K562 (cell line): ENCODE data around the gene ZNF800. TPM values are rescaled to one million over a fixed set of nuclear protein-coding genes. Genes with fewer than 3 reads are reported as not detected.

Source experiments
- ATAC-seq: fragments of 200-7000 bp; cut with Tn5 transposase; 3 replicates; pipeline ENCODE4 v1.9.1; 2020; ENCODE audit warnings: moderate library complexity
- BruUV-seq: library from RNA; stranded (reverse); fragments of 400-500 nt; replicated peaks from 2 replicates; lab custom pipeline; 2021; lab: Mats Ljungman, UMichigan
- CTCF ChIA-PET: fragments of 300-600 bp; formaldehyde crosslinking; extraction: SDS; loops from one replicate; lab custom pipeline; 2021; ENCODE audit warnings: low intra/inter-chr PET ratio; lab: Yijun Ruan, JAX
- POLR2A ChIA-PET: fragments of 300-600, 350-650 bp; sonication (Branson Sonifier 250); formaldehyde crosslinking; extraction: SDS; loops from one replicate; lab custom pipeline; 2021; ENCODE audit warnings: antibody characterized with exemption, inconsistent platforms; lab: Yijun Ruan, JAX
- DNase-seq, 4 experiments: peaks; one replicate each; pipeline versions ENCODE4 v3.0.0 to v3.0.0-alpha.2; 2011 to 2018; ENCODE audit warnings: low spot score in 3 of 4, mixed read lengths in 3 of 4; ENCODE audit errors: extremely low read depth in 1 of 4
- FAIRE-seq: peaks from 2 replicates; lab custom pipeline; 2011; peaks lifted over from hg19 to GRCh38; lab: Jason Lieb, UNC
- H2AFZ ChIP-seq: 2 replicates; pipeline ENCODE4 v1.6.0; 2011; ENCODE audit warnings: low read depth, low read length, control low read depth, inconsistent platforms
- H3K27ac ChIP-seq: fragments of 200-600 bp; 3 replicates; pipeline ENCODE4 v1.8.0; 2011; ENCODE audit warnings: low read depth, mild to moderate bottlenecking, control low read depth, inconsistent platforms, low read length, moderate library complexity, mixed read lengths; ENCODE audit errors: extremely low read depth
- H3K27me3 ChIP-seq, 2 experiments: fragments of 300-600 bp in 1 of 2; 2 replicates in 1 of 2; 3 replicates in 1 of 2; pipeline versions ENCODE4 v1.6.0 to v1.8.0; 2011; ENCODE audit warnings: inconsistent platforms in 2 of 2, low read length in 2 of 2, mild to moderate bottlenecking in 1 of 2, mixed read lengths in 1 of 2, moderate library complexity in 1 of 2; ENCODE audit not compliant: control insufficient read depth in 2 of 2, insufficient read depth in 2 of 2
- H3K36me3 ChIP-seq: fragments of 300-600 bp; 3 replicates; pipeline ENCODE4 v1.8.0; 2011; ENCODE audit warnings: mild to moderate bottlenecking, low read length, inconsistent platforms; ENCODE audit not compliant: control insufficient read depth, insufficient read depth
- H3K4me1 ChIP-seq, 2 experiments: fragments of 200-600 bp in 1 of 2; replicated peaks in 1 of 2; 2 replicates in 1 of 2; 3 replicates in 1 of 2; pipeline versions ENCODE4 v1.5.1 to v1.8.0; 2011; ENCODE audit warnings: inconsistent platforms in 2 of 2, low read length in 2 of 2, mild to moderate bottlenecking in 1 of 2, mixed read lengths in 1 of 2, moderate library complexity in 1 of 2; ENCODE audit not compliant: control insufficient read depth in 2 of 2, insufficient read depth in 2 of 2
- H3K4me2 ChIP-seq: 2 replicates; pipeline ENCODE4 v1.6.1; 2011; ENCODE audit warnings: low read length, control low read depth, inconsistent platforms, mixed read lengths; ENCODE audit not compliant: insufficient read depth
- H3K4me3 ChIP-seq: fragments of 200-600 bp; sonication (generic), shearing (Covaris generic); 2 replicates; pipeline ENCODE4 v1.5.1; 2016; ENCODE audit warnings: control low read depth, inconsistent platforms
- H3K79me2 ChIP-seq: fragments of 200-600 bp; 3 replicates; pipeline ENCODE4 v1.8.0; 2011; ENCODE audit warnings: low read length, inconsistent platforms; ENCODE audit not compliant: control insufficient read depth, insufficient read depth
- H3K9ac ChIP-seq, 2 experiments: 2 replicates each; pipeline versions ENCODE4 v1.6.0 to v1.6.1; 2011; ENCODE audit warnings: low read depth in 2 of 2, low read length in 2 of 2, control low read depth in 1 of 2, inconsistent platforms in 1 of 2, mild to moderate bottlenecking in 1 of 2, mixed read lengths in 1 of 2; ENCODE audit not compliant: insufficient read depth in 1 of 2
- H3K9me1 ChIP-seq: one replicate; pipeline ENCODE4 v1.6.0; 2011; ENCODE audit warnings: inconsistent platforms, mild to moderate bottlenecking, low read length, moderate library complexity; ENCODE audit not compliant: control insufficient read depth, insufficient read depth
- H3K9me3 ChIP-seq: replicated peaks from 2 replicates; pipeline ENCODE4 v1.5.1; 2011; ENCODE audit warnings: low read depth, low read length, inconsistent platforms; ENCODE audit not compliant: control insufficient read depth, insufficient read depth
- H4K20me1 ChIP-seq: replicated peaks from 2 replicates; pipeline ENCODE4 v1.6.1; 2011; ENCODE audit warnings: low read length, inconsistent platforms, mixed read lengths; ENCODE audit not compliant: control insufficient read depth, insufficient read depth
- ARID3A ChIP-seq: IDR thresholded peaks from 2 replicates; pipeline ENCODE4 v1.6.1; 2012; ENCODE audit warnings: low read depth, low read length, improper control_type of control experiment, borderline replicate concordance
- FOSL1 ChIP-seq: fragments of 200-800 bp; sonication (Bioruptor generic); conservative IDR thresholded peaks from 2 replicates; pipeline ENCODE4 v1.6.1; 2016; ENCODE audit warnings: missing genetic modification characterization, missing compliant biosample characterization
- MIER1 ChIP-seq: fragments of 450-650 bp; IDR thresholded peaks from 2 replicates; pipeline ENCODE4 v1.6.1; 2016; ENCODE audit warnings: antibody characterized with exemption, mild to moderate bottlenecking, low read depth
- WGBS: fragments of 100-300 bp; shearing (Covaris generic); methylation state at CpG from one replicate; pipeline ENCODE4 v1.1.6; 2016; ENCODE audit warnings: low coverage, mixed read lengths; ENCODE audit not compliant: insufficient coverage; ENCODE audit errors: missing lambda C conversion rate; 5-methylcytosine and 5-hydroxymethylcytosine counted together
- in situ Hi-C: fragments of 300-500 bp; cut with MboI; formaldehyde crosslinking; loops from 4 replicates; pipeline ENCODE4 v1.15.0; 2018; ENCODE audit warnings: inconsistent platforms, mixed read lengths
- intact Hi-C: fragments of 100-400 bp; cut with micrococcal nuclease; formaldehyde crosslinking; loops from 2 replicates; pipeline ENCODE4 v1.14.2; 2022
- polyA plus RNA-seq, 8 experiments: library from polyadenylated mRNA; depleted of rRNA in 4 of 8; stranded (reverse) in 5 of 8; unstranded in 3 of 8; fragments of >200 nt; fragmentation: Nextera tagmentation in 2 of 8; fragmentation: Illumina TruSeq in 1 of 8; extraction: Ambion mirVana in 2 of 8; extraction: Trizol in 1 of 8; gene quantifications; 2 replicates each; pipeline versions ENCODE4 v1.2.1 to v1.2.3, GENCODE V29; 2011 to 2014; ENCODE audit warnings: inconsistent platforms in 1 of 8, missing spikeins in 1 of 8
- total RNA-seq, 7 experiments: library from RNA; depleted of rRNA in 6 of 7; stranded (reverse); fragments of >200 nt in 6 of 7; fragmentation: Illumina TruSeq in 2 of 7; extraction: Trizol in 2 of 7; gene quantifications; 2 replicates each; pipeline versions ENCODE4 v1.2.1 to v1.2.3, GENCODE V29; 2011 to 2021; ENCODE audit warnings: low replicate concordance in 1 of 7

ZNF800 gene
- total and polyA plus RNA-seq, 9 of the 15 experiments (the other 6 are each of a cell fraction or from before 2014, with no cell fraction given) = 7.5 to 58.3 (median 33.4) TPM

GRCh38 chr7:127377425-127377824 lies 15.1 kb downstream of the ZNF800 start:
- DNase-seq (no peak), ATAC-seq (no peak), FAIRE-seq (no peak)
- no peak for TF ChIP-seq ARID3A
- Histone ChIP-seq H3K27ac (no peak overlapping the region), H3K27me3 (no peaks in the 10 kb centered on the region), H3K4me3 (no peak overlapping the region), H3K36me3 (peaks cover 94% of the 10 kb centered on the region), H3K9me1 (no peaks in the 10 kb centered on the region), H3K79me2 (peaks cover 97% of the 10 kb centered on the region), H2AFZ (no peak overlapping the region), H3K9ac (no peak overlapping the region), H3K4me1 (peaks cover 0 to 13% of the 10 kb centered on the region in 2 experiments; a peak in 3 of 5 replicates), H4K20me1 (no peaks in the 10 kb centered on the region), H3K9me3 (no peaks in the 10 kb centered on the region), H3K4me2 (no peak overlapping the region)
- 96% methylated on average over 1 of the region's 1 CpG for WGBS
- ChIA-PET CTCF (no interaction called here), POLR2A (interaction anchor here (0.9 to 1.8 kb wide), 3 partner anchors 9 to 13 kb away, joined by 3 to 11 read pairs (median 4); no protein-coding TSS in a partner anchor)
- in situ Hi-C loops = no loop called here
- intact Hi-C loops = no loop called here
- no TSS peak for BruUV-seq

GRCh38 chr7:127375631-127376030 lies 16.9 kb downstream of the ZNF800 start:
- Histone ChIP-seq H3K79me2 (peaks cover 94% of the 10 kb centered on the region), H3K36me3 (peaks cover 96% of the 10 kb centered on the region), H3K4me1 (peaks cover 0 to 5% of the 10 kb centered on the region in 2 experiments; a peak in 3 of 5 replicates), H4K20me1 (no peaks in the 10 kb centered on the region), H3K9ac (no peak overlapping the region), H3K9me3 (no peaks in the 10 kb centered on the region), H3K4me3 (no peak overlapping the region), H3K9me1 (no peaks in the 10 kb centered on the region), H3K27ac (no peak overlapping the region), H3K4me2 (no peak overlapping the region), H2AFZ (no peak overlapping the region), H3K27me3 (no peaks in the 10 kb centered on the region)
- BruUV-seq = no TSS peak
- ATAC-seq (no peak), FAIRE-seq (no peak), DNase-seq (no peak)
- CTCF ChIA-PET = no interaction called here
- in situ Hi-C loops (no loop called here), intact Hi-C loops (no loop called here)
- POLR2A ChIA-PET = no interaction called here
- WGBS = 93% methylated on average over 1 of the region's 1 CpG
- TF ChIP-seq MIER1 (no peak), FOSL1 (0 out of 2 replicates have a peak, but pooled peaks have one; percentile 22)
